HepG2 (cell line): ENCODE measurements around the gene NFATC2. TPM values are rescaled to one million over a fixed set of nuclear protein-coding genes. Genes with fewer than 3 reads are reported as not detected.

Experiments
- ATAC-seq: fragments of 200-7000 bp; cut with Tn5 transposase; 3 replicates; pipeline ENCODE4 v1.9.1; 2020; ENCODE audit warnings: mild to moderate bottlenecking, moderate library complexity
- BruUV-seq: library from RNA; stranded (reverse); fragments of 400-500 nt; replicated peaks from 2 replicates; lab custom pipeline; 2021; lab: Mats Ljungman, UMichigan
- CTCF ChIA-PET: fragments of 300-600 bp; formaldehyde crosslinking; extraction: SDS; loops from one replicate; lab custom pipeline; 2021; ENCODE audit warnings: low total read pairs, inconsistent platforms, low intra/inter-chr PET ratio; lab: Yijun Ruan, JAX
- POLR2A ChIA-PET: fragments of 350-600 bp; sonication (Branson Sonifier 250); formaldehyde crosslinking; loops from one replicate; lab custom pipeline; 2020; ENCODE audit warnings: antibody characterized with exemption, inconsistent platforms; lab: Yijun Ruan, JAX
- DNase-seq: peaks from one replicate; pipeline ENCODE4 v3.0.0-alpha.2; 2015; ENCODE audit warnings: low spot score
- FAIRE-seq: peaks from 3 replicates; lab custom pipeline; 2011; peaks lifted over from hg19 to GRCh38; lab: Jason Lieb, UNC
- H2AFZ ChIP-seq: one replicate; pipeline ENCODE4 v1.6.1; 2011; ENCODE audit warnings: low read length, inconsistent platforms
- H3K27ac ChIP-seq: fragments of 300-600 bp; 3 replicates; pipeline ENCODE4 v1.8.0; 2011; ENCODE audit warnings: mixed run types, mild to moderate bottlenecking, mixed read lengths, low read length, inconsistent platforms; ENCODE audit not compliant: insufficient read depth; ENCODE audit errors: extremely low read length
- H3K27me3 ChIP-seq, 2 experiments: fragments of 200-600 bp in 1 of 2; 2 replicates in 1 of 2; 3 replicates in 1 of 2; pipeline versions ENCODE4 v1.6.0 to v1.8.0; 2011; ENCODE audit warnings: low read length in 2 of 2, mild to moderate bottlenecking in 2 of 2, moderate library complexity in 2 of 2, inconsistent platforms in 1 of 2; ENCODE audit not compliant: insufficient read depth in 2 of 2, control insufficient read depth in 1 of 2
- H3K36me3 ChIP-seq, 2 experiments: fragments of 200-600 bp in 1 of 2; replicated peaks in 1 of 2; 2 replicates in 1 of 2; 3 replicates in 1 of 2; pipeline versions ENCODE4 v1.5.1 to v1.8.0; 2011; ENCODE audit warnings: low read length in 2 of 2, inconsistent platforms in 1 of 2; ENCODE audit not compliant: insufficient read depth in 2 of 2, control insufficient read depth in 1 of 2
- H3K4me1 ChIP-seq: 2 replicates; pipeline ENCODE4 v1.5.1; 2012; ENCODE audit warnings: low read length, inconsistent platforms; ENCODE audit not compliant: insufficient read depth
- H3K4me2 ChIP-seq: 2 replicates; pipeline ENCODE4 v1.6.0; 2011; ENCODE audit warnings: low read depth, low read length, inconsistent platforms
- H3K4me3 ChIP-seq, 3 experiments: fragments of 200-600 bp in 1 of 3; sonication (generic), shearing (Covaris generic) in 1 of 3; replicated peaks in 1 of 3; 2 replicates each; pipeline ENCODE4 v1.5.1; 2011 to 2016; ENCODE audit warnings: low read length in 3 of 3, inconsistent platforms in 2 of 3, low read depth in 2 of 3, mild to moderate bottlenecking in 2 of 3, control low read depth in 1 of 3, mixed read lengths in 1 of 3; ENCODE audit not compliant: insufficient read depth in 1 of 3
- H3K79me2 ChIP-seq: one replicate; pipeline ENCODE4 v1.6.1; 2011; ENCODE audit warnings: low read length, inconsistent platforms; ENCODE audit not compliant: insufficient read depth
- H3K9ac ChIP-seq: 2 replicates; pipeline ENCODE4 v1.6.0; 2011; ENCODE audit warnings: mild to moderate bottlenecking, low read depth, low read length, inconsistent platforms; ENCODE audit not compliant: insufficient read depth
- H3K9me3 ChIP-seq: 2 replicates; pipeline ENCODE4 v1.5.1; 2012; ENCODE audit warnings: mild to moderate bottlenecking, low read length
- H4K20me1 ChIP-seq: 2 replicates; pipeline ENCODE4 v1.6.0; 2011; ENCODE audit warnings: inconsistent platforms, mild to moderate bottlenecking, low read length, moderate library complexity; ENCODE audit not compliant: insufficient read depth
- ATF1 ChIP-seq: IDR thresholded peaks from 2 replicates; pipeline ENCODE4 v1.6.1; 2016; ENCODE audit warnings: mild to moderate bottlenecking, control low read depth
- FIP1L1 ChIP-seq: fragments of 200-400 bp; formaldehyde crosslinking; IDR thresholded peaks from 2 replicates; pipeline ENCODE4 v1.6.1; 2018; ENCODE audit warnings: low read depth, mild to moderate bottlenecking, low read length, moderate library complexity, borderline replicate concordance; ENCODE audit not compliant: insufficient read depth
- IRX3 ChIP-seq: sonication (generic); formaldehyde crosslinking; IDR thresholded peaks from 2 replicates; pipeline ENCODE4 v1.8.1; 2023; ENCODE audit warnings: mild to moderate bottlenecking, low read depth, missing genetic modification reagents, borderline replicate concordance
- MED1 ChIP-seq: sonication (generic); formaldehyde crosslinking; IDR thresholded peaks from 2 replicates; pipeline ENCODE4 v1.4.0; 2020; ENCODE audit warnings: missing genetic modification reagents
- RBM39 ChIP-seq: fragments of 200-400 bp; formaldehyde crosslinking; IDR thresholded peaks from one replicate; pipeline ENCODE4 v1.6.1; 2018; ENCODE audit warnings: antibody characterized with exemption, mild to moderate bottlenecking, low read depth, low read length; ENCODE audit not compliant: poor library complexity, severe bottlenecking
- TERF1 ChIP-seq: sonication (generic); formaldehyde crosslinking; IDR thresholded peaks from 2 replicates; pipeline ENCODE4 v1.8.0; 2022; ENCODE audit warnings: mild to moderate bottlenecking, missing genetic modification reagents, moderate library complexity
- ZBTB43 ChIP-seq: sonication (generic); formaldehyde crosslinking; conservative IDR thresholded peaks from 2 replicates; pipeline ENCODE4 v1.4.0; 2020; ENCODE audit warnings: missing genetic modification reagents
- ZFX ChIP-seq: sonication (generic); formaldehyde crosslinking; IDR thresholded peaks from 2 replicates; pipeline ENCODE4 v1.4.0; 2020; ENCODE audit warnings: mild to moderate bottlenecking, low read depth, missing genetic modification reagents, moderate library complexity
- ZNF101 ChIP-seq: sonication (generic); formaldehyde crosslinking; IDR thresholded peaks from 2 replicates; pipeline ENCODE4 v1.4.0; 2020; ENCODE audit warnings: mild to moderate bottlenecking, low read depth, missing genetic modification reagents, borderline replicate concordance
- ZNF256 ChIP-seq: sonication (generic); formaldehyde crosslinking; conservative IDR thresholded peaks from 2 replicates; pipeline ENCODE4 v1.4.0; 2020; ENCODE audit warnings: missing genetic modification reagents
- ZNF292 ChIP-seq: sonication (generic); formaldehyde crosslinking; IDR thresholded peaks from 2 replicates; pipeline ENCODE4 v1.8.1; 2022; ENCODE audit warnings: mild to moderate bottlenecking, low read depth, missing genetic modification reagents, borderline replicate concordance
- ZNF543 ChIP-seq: sonication (generic); formaldehyde crosslinking; IDR thresholded peaks from 2 replicates; pipeline ENCODE4 v1.4.0; 2020; ENCODE audit warnings: mild to moderate bottlenecking, missing genetic modification reagents
- ZNF598 ChIP-seq: sonication (generic); formaldehyde crosslinking; IDR thresholded peaks from 2 replicates; pipeline ENCODE4 v1.5.1; 2020; ENCODE audit warnings: mild to moderate bottlenecking, missing genetic modification reagents, borderline replicate concordance
- ZSCAN22 ChIP-seq: sonication (generic); formaldehyde crosslinking; IDR thresholded peaks from 2 replicates; pipeline ENCODE4 v1.4.0; 2020; ENCODE audit warnings: mild to moderate bottlenecking, missing genetic modification reagents
- ZSCAN31 ChIP-seq: sonication (generic); formaldehyde crosslinking; IDR thresholded peaks from 2 replicates; pipeline ENCODE4 v1.5.0; 2020; ENCODE audit warnings: low read depth, mild to moderate bottlenecking, missing genetic modification reagents
- ZZZ3 ChIP-seq: sonication (generic); formaldehyde crosslinking; IDR thresholded peaks from 2 replicates; pipeline ENCODE4 v1.4.0; 2020; ENCODE audit warnings: missing genetic modification reagents, mild to moderate bottlenecking, borderline replicate concordance
- WGBS: methylation state at CpG from one replicate; pipeline ENCODE4 v1.1.6; 2017; ENCODE audit warnings: low lambda C conversion rate; 5-methylcytosine and 5-hydroxymethylcytosine counted together
- in situ Hi-C: cut with HindIII; loops from 2 replicates; pipeline ENCODE4 v1.10.0; 2017; ENCODE audit warnings: low pct_unique_long_range_greater_than_20kb; ENCODE audit not compliant: extremely low pct_ligation_motif_present
- intact Hi-C: fragments of 100-400 bp; cut with micrococcal nuclease; formaldehyde crosslinking; loops from one replicate; pipeline ENCODE4 v1.10.0; 2022; ENCODE audit not compliant: unreplicated experiment
- polyA plus RNA-seq, 8 experiments: library from polyadenylated mRNA; depleted of rRNA in 3 of 8; stranded (reverse) in 7 of 8; unstranded in 1 of 8; fragments of >200 nt; fragmentation: Illumina TruSeq in 4 of 8; extraction: Trizol in 4 of 8; gene quantifications; 2 replicates each; pipeline versions ENCODE4 v1.2.1 to v1.2.3, GENCODE V29; 2011 to 2016; ENCODE audit warnings: low read depth in 4 of 8, missing spikeins in 1 of 8, mixed read lengths in 1 of 8; ENCODE audit not compliant: insufficient read depth in 1 of 8
- total RNA-seq, 5 experiments: library from RNA; depleted of rRNA; stranded (reverse); fragments of >200 nt; fragmentation: Illumina TruSeq; extraction: Trizol; gene quantifications; 2 replicates each; pipeline ENCODE4 v1.2.3, GENCODE V29; 2016; ENCODE audit warnings: low read depth in 1 of 5

The NFATC2 gene
- total and polyA plus RNA-seq, 2 of the 13 experiments (the other 11 are each of a cell fraction or from before 2014, with no cell fraction given), result 1.9 to 3.3 TPM

GRCh38 chr20:51418137-51418529 lies 124.4 kb downstream of the NFATC2 start:
- ATAC-seq (no peak), DNase-seq (no peak), FAIRE-seq (no peak)
- WGBS, result 93% methylated on average over 4 of the region's 4 CpGs
- Histone ChIP-seq H3K4me3 (no peak overlapping the region), H3K27ac (no peak overlapping the region), H3K4me2 (no peak overlapping the region), H4K20me1 (no peaks in the 10 kb centered on the region), H3K9ac (no peak overlapping the region), H3K79me2 (no peaks in the 10 kb centered on the region), H3K27me3 (no peaks in the 10 kb centered on the region), H2AFZ (no peak overlapping the region)
- POLR2A ChIA-PET, result no interaction called here
- in situ Hi-C loops, result no loop called here
- no peak for TF ChIP-seq RBM39
- TF ChIP-seq ZNF292, result no peak
- no peak for TF ChIP-seq ZBTB43 (CRISPR knock-in tag)
- no peak for TF ChIP-seq ZNF598 (CRISPR knock-in tag)
- TF ChIP-seq MED1 (CRISPR knock-in tag), result no peak
- no peak for TF ChIP-seq ZNF256 (CRISPR knock-in tag)
- TF ChIP-seq ZFX (CRISPR knock-in tag), result no peak
- no peak for TF ChIP-seq FIP1L1
- TF ChIP-seq ZNF543 (CRISPR knock-in tag), result no peak
- TF ChIP-seq TERF1, result no peak
- TF ChIP-seq ZZZ3, result no peak
- no peak for TF ChIP-seq ZSCAN22 (CRISPR knock-in tag)
- no peak for TF ChIP-seq ZNF101 (CRISPR knock-in tag)
- no peak for TF ChIP-seq ZSCAN31
- no peak for TF ChIP-seq IRX3 (CRISPR knock-in tag)
- TF ChIP-seq ATF1 (CRISPR knock-in tag), result no peak
- TF ChIP-seq, all 625 proteins: peak for 0
- CTCF ChIA-PET, result no interaction called here
- peaks cover 4% of the 10 kb centered on the region for H3K4me1 ChIP-seq
- no TSS peak for BruUV-seq
- intact Hi-C loops, result no loop called here
- H3K9me3 ChIP-seq, result no peaks in the 10 kb centered on the region
- H3K36me3 ChIP-seq, result no peaks in the 10 kb centered on the region; a peak in 2 of 5 replicates
